ENCODE results near the gene ZNF428. TPM values are rescaled to one million over a fixed set of nuclear protein-coding genes. Genes with fewer than 3 reads are reported as not detected.

Gene ZNF428
- total and polyA plus RNA-seq, 2 experiments from 2014 or later, result 21.1 to 23.9 TPM

- Histone ChIP-seq H3K9me2 (ENCODE audit: insufficient read depth) (no peaks in the 10 kb centered on the region), H4K20me1 (replicated peaks; ENCODE audit: insufficient read depth) (peaks cover 8% of the 10 kb centered on the region; the same call in 1 of the 2 replicates), H3K4me2 (peak within 1 kb of the TSS; percentile 97), H3K79me2 (replicated peaks; ENCODE audit: insufficient read depth) (peaks cover 23% of the 10 kb centered on the region), H3F3A (replicated peaks; ENCODE audit: low read depth) (0 out of 2 replicates have a peak, but pooled peaks cover 11% of the 10 kb centered on the region), H3K27me3 (ENCODE audit: insufficient read depth) (no peaks in the 10 kb centered on the region), H3K27ac (ENCODE audit: low read depth) (peak within 1 kb of the TSS; percentile 95), H3K4me1 (ENCODE audit: insufficient read depth) (peaks cover 10% of the 10 kb centered on the region), H3K36me3 (ENCODE audit: insufficient read depth) (peaks cover 8% of the 10 kb centered on the region; the same call in 1 of the 2 replicates), H3K4me3 (peak within 1 kb of the TSS; percentile 76), H2AFZ (peak within 1 kb of the TSS; percentile 8)
- H3K4me3 Mint-ChIP-seq, result peak within 1 kb of the TSS; percentile 98
- H3K27me3 Mint-ChIP-seq (ENCODE audit: insufficient read depth, low read depth, poor library complexity), result peaks cover 14% of the 10 kb centered on the region
- peaks cover 2% of the 10 kb centered on the region; the same call in 2 of the 3 replicates for H3K9me3 Mint-ChIP-seq
- ATAC-seq (peak; percentile 76), DNase-seq (ENCODE audit: low spot score) (peak; percentile 100)
- H3K36me3 Mint-ChIP-seq (ENCODE audit: low read depth), result peaks cover 18% of the 10 kb centered on the region
- H3K27ac Mint-ChIP-seq, result peak within 1 kb of the TSS; percentile 100
- peaks cover 19% of the 10 kb centered on the region for H3K4me1 Mint-ChIP-seq
- TF ChIP-seq EZH2phosphoT487 (IDR thresholded peaks at IDR 0.05; ENCODE audit: unreplicated experiment), result no peak
- TF ChIP-seq NANOG (IDR thresholded peaks at IDR 0.05; ENCODE audit: borderline replicate concordance), result no peak
- TF ChIP-seq STAT1 (IDR thresholded peaks at IDR 0.05; ENCODE audit: unreplicated experiment), result no peak
- TF ChIP-seq REST (IDR thresholded peaks at IDR 0.05; ENCODE audit: unreplicated experiment), result no peak
- TF ChIP-seq ZNF114 (CRISPR knock-in tag; IDR thresholded peaks at IDR 0.05), result no peak
- peak; percentile 73 for TF ChIP-seq ETS1 (IDR thresholded peaks at IDR 0.05)
- no peak for TF ChIP-seq ZNF331 (CRISPR knock-in tag; IDR thresholded peaks at IDR 0.05; ENCODE audit: low read depth)
- 0 out of 4 replicates have a peak, but pooled peaks of 1 of the 2 experiments have one; percentile 15 for TF ChIP-seq CTCF (conservative IDR thresholded peaks at IDR 0.05; ENCODE audit: low read depth in 2 of 2)
- peak; percentile 69 for TF ChIP-seq POLR2AphosphoS5 (IDR thresholded peaks at IDR 0.05; ENCODE audit: low read depth)
- TF ChIP-seq CREB1 (CRISPR knock-in tag; IDR thresholded peaks at IDR 0.05; ENCODE audit: low read depth), result peak; percentile 98
- TF ChIP-seq JUNB (IDR thresholded peaks at IDR 0.05; ENCODE audit: unreplicated experiment), result no peak
- no peak for TF ChIP-seq EZH2 (IDR thresholded peaks at IDR 0.05; ENCODE audit: low read depth, unreplicated experiment)
- no peak for TF ChIP-seq ZNF462 (CRISPR knock-in tag; IDR thresholded peaks at IDR 0.05)
These were observed 23.2 kb downstream of the ZNF428 start, which contains the start of the genes IRGQ and ZNF576 for GRCh38 chr19:43595999-43596841. Gene IRGQ (minus strand): TSS chr19:43596134. CDS start chr19:43595338, 796 bp downstream. Gene ZNF576 (plus strand): TSS chr19:43596595. CDS start chr19:43597109, 514 bp downstream.
